ENCODE measurements around the gene SIK3.

Gene SIK3

DNA sequence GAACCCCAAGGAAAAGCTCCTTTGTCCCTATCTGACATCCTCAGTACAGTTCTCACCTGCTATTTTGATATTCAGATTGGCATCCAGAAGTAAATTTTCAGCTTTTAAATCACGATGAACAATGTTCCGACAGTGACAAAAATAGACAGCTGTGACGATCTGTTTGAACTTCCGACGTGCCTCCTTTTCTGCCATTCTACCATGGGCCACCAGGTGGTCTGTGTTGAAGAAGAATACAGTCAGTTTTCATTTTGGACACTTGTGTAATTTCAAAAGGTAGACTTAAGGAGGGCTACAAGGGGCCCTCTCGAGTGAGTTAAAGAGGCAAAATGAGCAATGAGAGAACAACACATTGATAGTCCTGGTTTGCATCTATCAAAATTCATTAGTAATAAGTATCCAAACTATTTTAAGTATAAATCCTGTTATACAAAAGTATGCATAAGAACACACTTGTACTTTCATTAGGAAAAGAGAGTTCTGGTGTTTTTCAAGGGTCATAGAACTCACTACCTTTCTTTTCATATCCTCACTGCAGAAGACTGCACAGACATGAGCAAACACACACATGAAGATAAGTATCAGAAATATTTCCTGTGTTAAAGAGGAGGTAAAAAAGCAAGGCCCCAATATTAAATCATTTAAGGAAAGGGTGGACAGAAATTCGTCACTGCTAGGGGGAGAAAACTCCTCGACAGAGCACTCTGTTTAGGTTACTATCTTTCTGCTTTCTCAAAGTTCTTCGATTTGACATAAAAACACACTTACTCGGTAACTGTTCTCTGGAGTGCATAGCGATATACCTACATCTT lies 170.9 kb downstream of the SIK3 start:
- FAIRE-seq, result no peak

DNA sequence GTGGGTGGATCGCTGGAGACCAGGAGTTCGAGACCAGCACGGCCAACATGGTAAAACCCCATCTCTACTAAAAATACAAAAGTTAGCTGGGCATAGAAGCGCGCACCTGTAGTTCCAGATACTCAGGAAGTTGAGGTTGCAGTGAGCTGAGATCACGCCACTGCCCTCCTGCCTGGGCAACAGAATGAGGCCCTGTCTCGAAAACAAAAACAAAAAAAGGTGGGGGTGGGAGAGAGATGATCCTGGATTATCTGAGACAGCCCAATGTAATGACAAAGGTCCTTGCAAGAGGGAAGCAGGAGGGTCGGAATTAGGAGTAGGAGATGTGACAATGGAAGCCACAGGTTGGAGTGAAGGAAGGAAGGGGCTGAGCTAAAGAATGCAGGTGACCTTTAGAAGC lies 173.2 kb downstream of the SIK3 start:
- FAIRE-seq, result no peak

GRCh38 chr11:116918925-116919655 lies 179.1 kb downstream of the SIK3 start:
- no peak for FAIRE-seq

GRCh38 chr11:116917632-116918031 lies 180.6 kb downstream of the SIK3 start:
- FAIRE-seq, result no peak

DNA sequence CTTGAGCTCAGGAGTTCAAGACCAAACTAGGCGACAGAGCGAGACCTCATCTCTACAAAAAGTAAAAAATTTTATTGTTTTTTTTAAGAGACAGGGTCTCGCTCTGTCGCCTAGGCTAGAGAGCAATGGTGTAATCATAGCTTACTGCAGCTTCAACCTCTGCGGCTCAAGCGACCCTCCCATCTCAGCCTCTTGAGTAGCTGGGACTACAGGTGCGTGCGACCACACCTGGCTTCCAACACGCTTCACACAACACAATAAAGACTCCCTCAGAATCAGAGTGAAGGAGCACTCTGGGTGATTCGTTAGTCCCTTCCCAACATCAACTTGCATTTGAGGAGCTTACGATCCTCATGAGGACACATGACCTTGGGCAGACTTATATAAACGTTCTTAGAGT lies 181.3 kb downstream of the SIK3 start:
- no peak for FAIRE-seq

DNA sequence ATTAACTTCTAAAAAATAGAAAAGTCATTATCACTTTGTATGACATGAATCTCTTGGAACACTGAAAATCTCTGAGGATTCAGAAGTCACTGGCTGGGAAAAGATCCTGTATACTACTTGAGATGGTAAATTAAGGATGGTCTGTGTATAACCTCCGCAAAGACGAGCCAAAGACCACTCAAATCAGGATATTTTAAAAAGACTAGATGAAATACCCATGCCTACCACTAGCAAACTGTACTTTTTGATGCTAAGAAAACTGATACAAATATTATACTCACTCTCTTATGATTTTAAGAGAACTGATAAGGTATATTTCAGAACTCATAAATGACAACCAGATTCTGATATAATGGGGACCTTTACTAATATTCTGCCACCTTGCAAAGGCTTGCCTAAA lies 182.2 kb downstream of the SIK3 start:
- no peak for FAIRE-seq

DNA sequence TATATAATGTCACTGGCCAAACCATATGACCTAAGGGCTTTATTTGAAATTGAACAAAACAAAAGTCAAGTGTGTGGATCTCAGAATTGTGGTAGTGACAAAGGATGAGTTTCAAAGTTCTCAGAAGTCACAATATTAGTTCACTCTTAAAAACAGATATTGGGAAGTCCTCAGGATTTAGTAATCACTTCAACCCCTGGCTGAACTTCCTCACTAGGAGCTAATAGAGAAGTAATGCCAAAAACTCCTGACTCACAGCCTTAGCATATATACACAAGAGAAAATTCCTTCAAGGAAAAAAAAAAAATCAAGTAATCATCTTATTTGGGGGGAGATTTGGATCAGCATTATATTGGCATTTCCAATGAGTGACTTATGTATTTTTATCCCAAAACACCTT lies 185.2 kb downstream of the SIK3 start:
- no peak for FAIRE-seq

GRCh38 chr11:116911976-116912734 lies 186.1 kb downstream of the SIK3 start:
- no peak for FAIRE-seq

- FAIRE-seq, result no peak
These were observed 187.4 kb downstream of the SIK3 start for GRCh38 chr11:116910847-116911246.

DNA sequence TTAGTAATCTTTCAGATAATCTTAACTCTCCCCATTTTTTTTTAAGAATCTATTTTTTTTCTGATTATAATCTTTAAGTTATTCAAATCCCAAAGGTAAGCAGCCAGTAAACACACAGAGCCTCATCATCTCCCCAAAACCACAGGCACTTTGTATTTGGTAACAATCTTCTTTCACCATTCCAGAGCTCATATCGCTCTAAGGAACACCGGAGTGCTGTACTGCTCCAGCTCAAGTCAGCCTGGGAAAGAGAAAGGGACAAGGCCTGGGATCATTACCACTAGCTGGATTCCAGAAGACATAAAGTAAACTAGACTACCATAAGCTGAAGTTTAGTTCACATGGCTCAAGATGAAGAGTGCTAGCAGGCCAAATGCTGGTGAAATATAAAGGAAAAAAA lies 187.8 kb downstream of the SIK3 start:
- no peak for FAIRE-seq

DNA sequence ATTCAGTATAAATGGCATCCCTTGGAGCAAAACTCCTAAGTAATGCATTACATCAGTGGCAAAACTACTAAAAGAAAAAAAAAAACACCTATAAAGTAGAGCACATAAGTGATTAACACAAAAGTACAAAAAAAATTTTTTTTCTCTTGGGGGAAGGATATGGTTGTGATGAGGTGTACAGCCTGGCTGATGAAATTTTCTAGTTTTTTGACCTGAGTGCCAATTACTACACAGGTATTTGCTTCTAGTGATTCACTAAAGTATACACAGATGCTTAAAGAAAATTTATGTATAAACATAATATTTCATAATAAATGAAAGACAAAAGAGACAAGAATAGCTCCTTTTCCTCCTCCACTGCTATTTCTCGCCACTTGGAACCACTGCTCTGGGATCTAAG lies 189.0 kb downstream of the SIK3 start:
- no peak for FAIRE-seq

GRCh38 chr11:116906479-116906878 lies 191.7 kb downstream of the SIK3 start:
- no peak for FAIRE-seq

- FAIRE-seq, result no peak
These were observed 195.1 kb downstream of the SIK3 start for GRCh38 chr11:116903090-116903489.

- FAIRE-seq, result no peak
These were observed 196.1 kb downstream of the SIK3 start for GRCh38 chr11:116901964-116902688.

- FAIRE-seq, result no peak
These were observed 197.0 kb downstream of the SIK3 start for GRCh38 chr11:116901211-116901610.

DNA sequence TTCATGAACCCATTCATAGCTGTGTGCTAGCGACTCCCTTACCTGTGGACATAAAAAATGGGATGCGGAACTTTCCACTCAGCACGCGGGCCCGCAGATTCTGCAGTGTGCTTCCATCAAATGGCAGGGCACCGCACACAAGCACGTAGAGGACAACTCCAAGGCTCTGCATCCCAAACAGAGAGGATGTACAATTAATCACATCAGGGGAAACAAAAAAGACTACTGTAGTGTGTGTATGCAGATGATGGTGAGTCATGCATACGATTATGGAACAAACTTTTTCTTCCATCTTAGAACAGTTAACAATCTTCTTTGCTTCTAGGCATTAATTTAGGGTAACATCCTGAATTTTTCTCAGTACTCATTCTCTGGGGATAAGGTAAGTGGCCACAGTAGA lies 202.0 kb downstream of the SIK3 start:
- FAIRE-seq, result no peak

GRCh38 chr11:116895048-116895757 lies 203.0 kb downstream of the SIK3 start:
- FAIRE-seq, result no peak

DNA sequence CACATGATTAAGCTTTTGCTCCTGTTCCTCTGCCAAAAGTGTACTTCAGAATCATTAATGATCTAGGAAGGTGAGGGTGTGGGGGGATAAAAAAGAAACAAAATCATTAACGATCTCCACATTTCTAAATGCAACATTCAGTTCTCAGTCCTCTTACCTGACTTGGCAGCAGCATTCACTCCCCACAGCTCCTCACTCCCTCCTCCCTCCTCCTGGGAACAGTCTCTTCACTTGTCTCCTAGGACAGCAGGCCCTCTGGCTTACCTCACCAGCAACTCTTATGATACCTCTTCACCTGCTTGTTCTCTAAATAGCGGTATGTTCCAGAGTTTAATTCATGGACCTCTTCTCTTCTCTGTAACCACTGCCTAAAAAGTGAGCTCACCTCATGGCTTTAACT lies 204.3 kb downstream of the SIK3 start:
- FAIRE-seq, result no peak

- FAIRE-seq, result no peak
These were observed 204.8 kb downstream of the SIK3 start for GRCh38 chr11:116893437-116893836.

- no peak for FAIRE-seq
These were observed 205.9 kb downstream of the SIK3 start for GRCh38 chr11:116892374-116892773.

DNA sequence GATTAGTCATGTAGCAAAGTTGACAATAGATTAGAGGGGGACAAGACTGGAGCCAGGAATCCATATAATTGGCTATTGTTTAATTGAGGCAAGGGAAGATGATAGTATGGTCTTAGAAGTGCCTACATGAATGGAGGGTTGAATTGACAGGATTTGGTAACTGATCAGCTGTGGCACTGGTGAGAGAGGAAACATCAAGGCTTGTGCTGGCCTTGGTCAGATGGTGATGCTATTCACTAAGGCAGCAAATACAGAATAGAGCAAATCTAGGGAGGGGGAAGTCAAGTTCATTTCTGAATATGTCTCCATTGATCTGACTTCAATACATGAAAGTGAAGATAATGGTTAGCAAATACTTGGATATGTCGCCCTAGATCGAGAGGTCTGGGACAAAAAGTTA lies 206.5 kb downstream of the SIK3 start:
- no peak for FAIRE-seq

DNA sequence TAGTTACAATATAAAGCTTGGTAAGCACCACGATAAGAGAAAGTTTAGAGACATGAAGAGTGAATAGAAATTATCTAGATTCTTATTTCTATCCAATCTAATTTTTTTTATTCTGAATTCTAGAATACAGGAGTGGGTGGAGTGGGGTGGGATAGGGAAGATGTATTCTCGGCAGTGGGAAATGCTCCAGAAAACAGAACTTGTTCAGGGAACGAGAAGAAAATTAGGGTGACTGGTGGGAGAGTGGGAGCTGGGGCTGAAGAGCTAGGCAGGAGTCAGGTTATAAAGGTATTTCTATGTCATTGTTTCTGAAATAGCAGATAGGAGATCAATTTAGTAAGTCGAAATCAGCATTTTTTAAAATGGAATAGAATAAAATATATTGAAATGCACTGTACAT lies 207.6 kb downstream of the SIK3 start:
- FAIRE-seq, result no peak
